Activated T-cell treated with anti-CD3 and anti-CD28 coated beads, Interleukin-2, amount 50 U/mL, for 72 hours (primary cell): ENCODE measurements around the gene CIB2. TPM values are rescaled to one million over a fixed set of nuclear protein-coding genes. Genes with fewer than 3 reads are reported as not detected.
A peak's percentile ranks its signal among the peaks of the same experiment; 100 is the strongest.
"Not testable (repeated sequence)": the region's sequence is repeated elsewhere in the genome, so short reads cannot be mapped to it uniquely, and the experiment has no call there.

Experiments
- ATAC-seq, 2 donors: fragments of 150-1000 bp; cut with Tn5 transposase; replicated peaks in 1 of 2; 2 replicates each; pipeline ENCODE4 v1.10.0; 2021; ENCODE audit warnings: moderate library complexity in 2 of 2, mild to moderate bottlenecking in 1 of 2
- DNase-seq, 2 donors: peaks; one replicate each; pipeline ENCODE4 v3.0.0; 2021 to 2022; ENCODE audit warnings: mixed read lengths in 1 of 2
- H3K27ac Mint-ChIP-seq: one replicate; pipeline ENCODE4 v1.8.0; 2022; ENCODE audit warnings: mild to moderate bottlenecking, moderate library complexity, mixed read lengths
- H3K27me3 Mint-ChIP-seq: one replicate; pipeline ENCODE4 v1.8.0; 2022; ENCODE audit warnings: low read depth, mixed read lengths
- H3K36me3 Mint-ChIP-seq, 2 donors: one replicate each; pipeline ENCODE4 v1.8.0; 2022; ENCODE audit warnings: mixed read lengths in 2 of 2, mild to moderate bottlenecking in 1 of 2; ENCODE audit not compliant: insufficient read depth in 2 of 2
- H3K4me1 Mint-ChIP-seq: one replicate; pipeline ENCODE4 v1.8.0; 2022; ENCODE audit warnings: low read depth, mixed read lengths
- H3K4me3 Mint-ChIP-seq, 2 donors: one replicate each; pipeline ENCODE4 v1.8.0; 2022; ENCODE audit warnings: mild to moderate bottlenecking in 2 of 2, mixed read lengths in 2 of 2, moderate library complexity in 2 of 2
- H3K9me3 Mint-ChIP-seq, 2 donors: one replicate each; pipeline ENCODE4 v1.8.0; 2022; ENCODE audit warnings: mixed read lengths in 2 of 2
- total RNA-seq, 2 donors: library from RNA; stranded (reverse); gene quantifications; one replicate each; pipeline ENCODE4 v1.2.3, GENCODE V29; 2022

CIB2 gene
- total RNA-seq, 2 donors from 2014 or later = 3.2 to 3.8 TPM

- Mint-ChIP-seq H3K27ac (peak overlapping the region; percentile 10), H3K36me3 (peaks cover 9 to 22% of the 10 kb centered on the region in 2 donors), H3K9me3 (no peaks in the 10 kb centered on the region), H3K4me1 (peaks cover under 1% of the 10 kb centered on the region), H3K27me3 (no peaks in the 10 kb centered on the region), H3K4me3 (peak overlapping the region in 1 of 2 donors; percentile 25)
- ATAC-seq = peak; percentile 85 to 96
- peak; percentile 22 to 50 for DNase-seq
Observed at GRCh38 chr15:78162038-78162437, 30.8 kb upstream of the CIB2 start.

- ATAC-seq (no peak), DNase-seq (no peak)
- no peaks in the 10 kb centered on the region for H3K9me3 Mint-ChIP-seq
- no peaks in the 10 kb centered on the region for H3K27me3 Mint-ChIP-seq
- no peak overlapping the region for H3K4me3 Mint-ChIP-seq
- H3K36me3 Mint-ChIP-seq = peaks cover 5 to 14% of the 10 kb centered on the region in 2 donors
- H3K27ac Mint-ChIP-seq = no peak overlapping the region
- no peaks in the 10 kb centered on the region for H3K4me1 Mint-ChIP-seq
Observed at GRCh38 chr15:78159395-78159794, 28.1 kb upstream of the CIB2 start.

- DNase-seq = no peak
- Mint-ChIP-seq H3K4me3 (no peak overlapping the region), H3K27me3 (no peaks in the 10 kb centered on the region), H3K4me1 (peaks cover 8% of the 10 kb centered on the region), H3K9me3 (no peaks in the 10 kb centered on the region), H3K36me3 (peaks cover 4 to 12% of the 10 kb centered on the region in 2 donors), H3K27ac (peak overlapping the region; percentile 57)
- no peak for ATAC-seq
Observed at GRCh38 chr15:78157203-78157602, 26.0 kb upstream of the CIB2 start.

GRCh38 chr15:78156653-78157052 lies 25.4 kb upstream of the CIB2 start:
- DNase-seq (no peak), ATAC-seq (no peak)
- Mint-ChIP-seq H3K27ac (peak overlapping the region; percentile 57), H3K27me3 (no peaks in the 10 kb centered on the region), H3K4me3 (no peak overlapping the region), H3K9me3 (no peaks in the 10 kb centered on the region), H3K4me1 (peaks cover 8% of the 10 kb centered on the region), H3K36me3 (peaks cover 0 to 11% of the 10 kb centered on the region in 2 donors)

- no peak overlapping the region for H3K4me3 Mint-ChIP-seq
- H3K36me3 Mint-ChIP-seq = peaks cover 0 to 10% of the 10 kb centered on the region in 2 donors
- H3K27me3 Mint-ChIP-seq = no peaks in the 10 kb centered on the region
- ATAC-seq (no peak), DNase-seq (no peak)
- no peaks in the 10 kb centered on the region for H3K9me3 Mint-ChIP-seq
- no peak overlapping the region for H3K27ac Mint-ChIP-seq
- peaks cover 18% of the 10 kb centered on the region for H3K4me1 Mint-ChIP-seq
Observed at GRCh38 chr15:78155355-78155939, 24.2 kb upstream of the CIB2 start.

GRCh38 chr15:78154955-78155354 lies 23.7 kb upstream of the CIB2 start:
- Mint-ChIP-seq H3K36me3 (peaks cover 0 to 10% of the 10 kb centered on the region in 2 donors), H3K27me3 (no peaks in the 10 kb centered on the region), H3K4me1 (peaks cover 23% of the 10 kb centered on the region), H3K27ac (peak overlapping the region; percentile 70), H3K4me3 (no peak overlapping the region), H3K9me3 (no peaks in the 10 kb centered on the region)
- DNase-seq (no peak), ATAC-seq (no peak)

- H3K36me3 Mint-ChIP-seq, H3K9me3 Mint-ChIP-seq, H3K27ac Mint-ChIP-seq, H3K27me3 Mint-ChIP-seq: not testable (repeated sequence)
- DNase-seq (peak; percentile 11 to 27), ATAC-seq (peak in 1 of 2 donors; percentile 8)
- peak overlapping the region; percentile 93 for H3K4me3 Mint-ChIP-seq
- peaks cover 45% of the 10 kb centered on the region for H3K4me1 Mint-ChIP-seq
Observed at GRCh38 chr15:78151075-78151474, 19.8 kb upstream of the CIB2 start.

- H3K4me3 Mint-ChIP-seq = peak overlapping the region; percentile 93
- H3K4me1 Mint-ChIP-seq = peaks cover 45% of the 10 kb centered on the region
- no peaks in the 10 kb centered on the region for H3K9me3 Mint-ChIP-seq
- DNase-seq = no peak
- no peak for ATAC-seq
- peaks cover 0 to 4% of the 10 kb centered on the region in 2 donors for H3K36me3 Mint-ChIP-seq
- H3K27ac Mint-ChIP-seq = peak overlapping the region; percentile 58
- H3K27me3 Mint-ChIP-seq = no peaks in the 10 kb centered on the region
Observed at GRCh38 chr15:78149805-78150751, 18.8 kb upstream of the CIB2 start.

GRCh38 chr15:78149068-78149804 lies 18.0 kb upstream of the CIB2 start, which contains the start of gene IDH3A:
IDH3A (plus strand) TSS chr15:78149362; CDS start chr15:78149404, 42 bp downstream.
- peak; percentile 88 to 94 for ATAC-seq
- H3K4me1 Mint-ChIP-seq = peaks cover 45% of the 10 kb centered on the region
- peak within 1 kb of the TSS; percentile 99 for H3K27ac Mint-ChIP-seq
- peak within 1 kb of the TSS; percentile 93 for H3K4me3 Mint-ChIP-seq
- H3K27me3 Mint-ChIP-seq = no peaks in the 10 kb centered on the region
- H3K36me3 Mint-ChIP-seq = peaks cover 0 to 4% of the 10 kb centered on the region in 2 donors
- no peaks in the 10 kb centered on the region for H3K9me3 Mint-ChIP-seq
- peak; percentile 100 for DNase-seq

- Mint-ChIP-seq H3K36me3 (peaks cover 0 to 4% of the 10 kb centered on the region in 2 donors), H3K4me1 (peaks cover 45% of the 10 kb centered on the region), H3K27ac (peak overlapping the region; percentile 99), H3K27me3 (no peaks in the 10 kb centered on the region), H3K9me3 (no peaks in the 10 kb centered on the region), H3K4me3 (peak overlapping the region; percentile 93)
- ATAC-seq = peak; percentile 3 to 12
- DNase-seq = no peak
Observed at GRCh38 chr15:78148392-78149067, 17.3 kb upstream of the CIB2 start.

- H3K4me3 Mint-ChIP-seq = peak overlapping the region; percentile 44 to 69
- H3K4me1 Mint-ChIP-seq = peaks cover 38% of the 10 kb centered on the region
- ATAC-seq (no peak), DNase-seq (no peak)
- H3K36me3 Mint-ChIP-seq = no peaks in the 10 kb centered on the region
- H3K27me3 Mint-ChIP-seq = no peaks in the 10 kb centered on the region
- no peak overlapping the region for H3K27ac Mint-ChIP-seq
- H3K9me3 Mint-ChIP-seq = no peaks in the 10 kb centered on the region
Observed at GRCh38 chr15:78147566-78147965, 16.3 kb upstream of the CIB2 start.

- Mint-ChIP-seq H3K27me3 (no peaks in the 10 kb centered on the region), H3K36me3 (no peaks in the 10 kb centered on the region), H3K9me3 (no peaks in the 10 kb centered on the region), H3K4me3 (no peak overlapping the region), H3K27ac (no peak overlapping the region), H3K4me1 (peaks cover 36% of the 10 kb centered on the region)
- no peak for DNase-seq
- no peak for ATAC-seq
Observed at GRCh38 chr15:78146425-78147154, 15.3 kb upstream of the CIB2 start.
